ENCODE results near the gene MLC1.

Gene MLC1

GRCh38 chr22:50074551-50075530 lies 10.4 kb downstream of the MLC1 start:
- no peak for DNase-seq

- DNase-seq: no peak
These were observed 11.2 kb downstream of the MLC1 start for GRCh38 chr22:50074056-50074455.

- DNase-seq: no peak
These were observed 12.3 kb downstream of the MLC1 start for GRCh38 chr22:50072714-50073538.

GRCh38 chr22:50072167-50072555 lies 13.1 kb downstream of the MLC1 start:
- DNase-seq: no peak

GRCh38 chr22:50071432-50072166 lies 13.6 kb downstream of the MLC1 start:
- no peak for DNase-seq

- no peak for DNase-seq
These were observed 14.9 kb downstream of the MLC1 start for GRCh38 chr22:50070366-50070765.

GRCh38 chr22:50068096-50068495 lies 17.1 kb downstream of the MLC1 start:
- DNase-seq: no peak

- no peak for DNase-seq
These were observed 18.0 kb downstream of the MLC1 start for GRCh38 chr22:50067244-50067643.

- no peak for DNase-seq
These were observed 20.8 kb downstream of the MLC1 start for GRCh38 chr22:50064453-50064852.

- no peak for DNase-seq
These were observed 21.4 kb downstream of the MLC1 start for GRCh38 chr22:50063589-50064393.

GRCh38 chr22:50062509-50063135 lies 22.6 kb downstream of the MLC1 start:
- no peak for DNase-seq

- DNase-seq: peak; percentile 65
These were observed 23.3 kb downstream of the MLC1 start for GRCh38 chr22:50061824-50062355.

GRCh38 chr22:50061141-50061823 lies 23.9 kb downstream of the MLC1 start:
- no peak for DNase-seq

- DNase-seq: no peak
These were observed 24.6 kb downstream of the MLC1 start for GRCh38 chr22:50060441-50061140.

- DNase-seq: no peak
These were observed 25.4 kb downstream of the MLC1 start for GRCh38 chr22:50059881-50060262.

GRCh38 chr22:50058906-50059880 lies 26.0 kb downstream of the MLC1 start:
- DNase-seq: no peak

- DNase-seq: no peak
These were observed 26.9 kb downstream of the MLC1 start, which contains the start of gene TTLL8 for GRCh38 chr22:50058061-50058905. TSS of gene TTLL8 (minus strand) at chr22:50058298.
